Activated naive CD4-positive, alpha-beta T cell treated with anti-CD3 and anti-CD28 coated beads, Interleukin-2, amount 10 ng/mL, durations not matched to agents 7 days and 5 days (primary cell): ENCODE data around the gene ZP1.
"Not testable (repeated sequence)": the region's sequence is repeated elsewhere in the genome, so short reads cannot be mapped to it uniquely, and the experiment has no call there.

Source experiments
- CTCF ChIA-PET: fragments of 350-600 bp; sonication (Branson Sonifier 250); formaldehyde crosslinking; loops from one replicate; lab custom pipeline; 2021; ENCODE audit warnings: antibody characterized with exemption; lab: Charles Lee
- DNase-seq: peaks from one replicate; pipeline ENCODE4 v3.0.0-alpha.2; 2020
- H3K27ac Mint-ChIP-seq: one replicate; pipeline ENCODE4 v1.8.0; 2021; ENCODE audit warnings: mild to moderate bottlenecking, moderate library complexity, mixed read lengths
- H3K27me3 Mint-ChIP-seq: one replicate; pipeline ENCODE4 v1.8.0; 2021; ENCODE audit warnings: mild to moderate bottlenecking, mixed read lengths
- H3K36me3 Mint-ChIP-seq: one replicate; pipeline ENCODE4 v1.8.0; 2021; ENCODE audit warnings: mixed read lengths
- H3K4me1 Mint-ChIP-seq: one replicate; pipeline ENCODE4 v1.8.0; 2021; ENCODE audit warnings: mixed read lengths
- H3K4me3 Mint-ChIP-seq: one replicate; pipeline ENCODE4 v1.8.0; 2021; ENCODE audit warnings: mild to moderate bottlenecking, moderate library complexity, mixed read lengths
- H3K9me3 Mint-ChIP-seq: one replicate; pipeline ENCODE4 v1.8.0; 2021; ENCODE audit warnings: mixed read lengths

The ZP1 gene

GRCh38 chr11:60866911-60867870 is at the start of gene ZP1:
Gene ZP1, plus strand, starts transcription at chr11:60867542. Its CDS starts 20 bp downstream, at chr11:60867562.
- no peak for DNase-seq
- H3K27me3 Mint-ChIP-seq, result peaks cover 25% of the 10 kb centered on the region
- H3K36me3 Mint-ChIP-seq, result no peaks in the 10 kb centered on the region
- no peak within 1 kb of the TSS for H3K4me3 Mint-ChIP-seq
- peak within 1 kb of the TSS; percentile 4 for H3K27ac Mint-ChIP-seq
- no peaks in the 10 kb centered on the region for H3K9me3 Mint-ChIP-seq
- CTCF ChIA-PET, result interaction anchor here (2.0 to 2.2 kb wide), 2 partner anchors 20 to 36 kb away, joined by 7 to 8 read pairs; no protein-coding TSS in a partner anchor
- H3K4me1 Mint-ChIP-seq, result peaks cover 39% of the 10 kb centered on the region

DNA sequence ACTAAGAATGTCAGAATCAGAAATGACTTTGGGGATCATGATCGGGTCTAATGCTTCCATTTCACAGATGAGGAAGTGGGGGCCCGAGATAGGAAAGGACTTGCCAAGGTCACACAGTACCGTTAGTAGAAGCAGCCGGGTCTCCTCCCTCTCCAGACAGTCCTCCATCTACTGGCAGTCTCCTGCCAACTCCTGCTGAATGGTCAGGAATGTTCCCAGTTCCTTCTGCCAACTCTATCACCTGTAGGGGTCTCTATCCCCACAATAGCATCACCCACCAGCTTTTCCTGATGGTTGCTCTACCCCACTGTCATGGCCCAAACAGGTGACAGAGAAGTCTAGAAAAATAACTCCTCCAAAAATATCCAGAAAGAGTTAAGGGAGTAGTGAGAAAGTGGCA is 49.3 kb upstream of the ZP1 start:
- H3K27me3 Mint-ChIP-seq, result peaks cover 24% of the 10 kb centered on the region
- H3K36me3 Mint-ChIP-seq, result no peaks in the 10 kb centered on the region
- no peaks in the 10 kb centered on the region for H3K4me1 Mint-ChIP-seq
- no peak overlapping the region for H3K27ac Mint-ChIP-seq
- no peak overlapping the region for H3K4me3 Mint-ChIP-seq
- CTCF ChIA-PET, result no interaction called here
- H3K9me3 Mint-ChIP-seq, result peaks cover 9% of the 10 kb centered on the region
- no peak for DNase-seq

DNA sequence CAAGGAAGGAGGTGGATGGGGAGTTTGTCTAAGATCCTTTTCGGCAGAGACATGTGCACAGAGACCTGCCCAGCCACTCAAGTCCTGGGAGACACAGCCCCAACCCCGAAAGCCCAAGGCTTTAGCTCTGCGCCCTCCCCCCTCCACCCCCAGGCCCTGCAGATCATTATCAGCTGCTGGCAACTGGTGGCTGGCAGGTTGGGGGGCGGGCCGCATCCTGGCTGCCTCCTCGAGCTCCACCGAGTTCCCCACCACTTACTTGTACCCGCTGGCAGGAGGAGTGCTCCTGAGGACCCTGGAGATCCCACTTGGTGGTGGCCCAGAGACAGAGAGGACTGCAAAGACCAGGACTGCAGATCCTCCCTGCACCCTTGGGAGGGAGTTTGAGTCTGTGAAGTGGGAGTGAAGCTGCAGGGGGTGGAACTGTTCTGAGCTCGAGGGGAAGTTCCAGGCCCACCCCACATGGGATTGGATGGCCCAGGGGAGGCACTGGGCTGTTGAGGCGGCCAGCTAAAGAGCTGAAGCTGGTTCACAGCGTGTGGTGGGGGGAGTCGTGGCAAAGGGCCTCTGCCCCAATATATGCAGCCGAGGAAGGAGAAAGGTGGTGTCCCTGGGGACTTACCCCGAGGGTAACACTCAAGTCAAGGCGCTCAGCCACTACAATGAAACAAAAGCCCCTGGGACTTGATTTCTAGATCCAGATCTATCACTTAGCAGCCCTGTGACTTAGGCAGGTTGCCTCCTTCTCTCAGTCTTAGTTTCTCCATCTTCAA is 45.3 kb upstream of the ZP1 start:
- Mint-ChIP-seq H3K4me3 (no peak overlapping the region), H3K36me3 (no peaks in the 10 kb centered on the region), H3K27me3 (peaks cover 29% of the 10 kb centered on the region), H3K4me1 (no peaks in the 10 kb centered on the region), H3K27ac (no peak overlapping the region), H3K9me3 (peaks cover 3% of the 10 kb centered on the region)
- CTCF ChIA-PET, result interaction anchor here (2.0 to 4.3 kb wide), 2 partner anchors 9 to 65 kb away, joined by 6 to 25 read pairs; no protein-coding TSS in a partner anchor
- DNase-seq, result no peak

DNA sequence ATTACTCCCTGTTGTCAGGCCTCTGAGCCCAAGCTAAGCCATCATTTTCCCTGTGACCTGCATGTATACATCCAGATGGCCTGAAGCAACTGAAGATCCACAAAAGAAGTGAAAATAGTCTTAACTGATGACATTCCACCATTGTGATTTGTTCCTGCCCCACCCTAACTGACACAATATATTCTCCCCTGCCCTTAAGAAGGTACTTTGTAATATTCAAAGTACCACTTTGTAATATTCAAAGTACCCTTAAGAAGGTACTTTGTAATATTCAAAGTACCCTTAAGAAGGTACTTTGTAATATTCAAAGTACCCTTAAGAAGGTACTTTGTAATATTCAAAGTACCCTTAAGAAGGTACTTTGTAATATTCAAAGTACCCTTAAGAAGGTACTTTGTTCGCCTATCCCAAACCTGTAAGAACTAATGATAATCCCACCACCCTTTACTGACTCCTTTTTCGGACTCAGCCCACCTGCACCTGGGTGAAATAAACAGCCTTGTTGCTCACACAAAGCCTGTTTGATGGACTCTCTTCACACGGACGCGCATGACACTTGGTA is 43.5 kb upstream of the ZP1 start:
- CTCF ChIA-PET, result interaction anchor here (1.1 to 1.2 kb wide), 2 partner anchors 47 to 76 kb away, joined by 3 to 5 read pairs; no protein-coding TSS in a partner anchor
- DNase-seq, H3K9me3 Mint-ChIP-seq, H3K4me3 Mint-ChIP-seq, H3K27ac Mint-ChIP-seq, H3K36me3 Mint-ChIP-seq, H3K4me1 Mint-ChIP-seq: not testable (repeated sequence)
- peaks cover 37% of the 10 kb centered on the region for H3K27me3 Mint-ChIP-seq

DNA sequence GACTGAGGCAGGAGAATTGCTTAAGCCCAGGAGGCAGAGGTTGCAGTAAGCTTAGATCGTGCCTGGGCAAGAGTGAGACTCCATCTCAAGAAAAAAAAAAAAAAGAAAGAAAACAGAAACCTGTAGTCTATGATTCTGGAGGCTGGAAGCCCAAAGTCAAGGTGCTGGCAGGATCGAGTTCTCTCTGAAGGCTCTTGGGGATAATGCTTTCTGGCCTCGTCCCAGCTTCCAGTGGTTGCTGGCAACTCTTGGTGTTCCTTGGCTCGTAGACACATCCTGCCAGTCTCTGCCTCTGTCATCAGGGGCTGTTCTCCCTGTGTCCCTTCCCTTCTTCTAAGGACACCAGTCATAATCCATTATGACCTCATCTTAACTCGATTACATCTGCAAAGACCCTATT is 42.2 kb upstream of the ZP1 start:
- no peaks in the 10 kb centered on the region for H3K36me3 Mint-ChIP-seq
- H3K27me3 Mint-ChIP-seq, result peaks cover 39% of the 10 kb centered on the region
- no peak overlapping the region for H3K4me3 Mint-ChIP-seq
- no peaks in the 10 kb centered on the region for H3K9me3 Mint-ChIP-seq
- H3K4me1 Mint-ChIP-seq, result no peaks in the 10 kb centered on the region
- H3K27ac Mint-ChIP-seq, result no peak overlapping the region
- DNase-seq, result no peak
- CTCF ChIA-PET, result interaction anchor here (1.1 to 8.5 kb wide), 3 partner anchors 48 to 74 kb away, joined by 3 to 178 read pairs (median 5); no protein-coding TSS in a partner anchor

- Mint-ChIP-seq H3K4me1 (no peaks in the 10 kb centered on the region), H3K9me3 (no peaks in the 10 kb centered on the region), H3K4me3 (no peak overlapping the region), H3K36me3 (no peaks in the 10 kb centered on the region), H3K27ac (no peak overlapping the region), H3K27me3 (peaks cover 34% of the 10 kb centered on the region)
- no peak for DNase-seq
- CTCF ChIA-PET, result interaction anchor here (8.5 kb wide), 1 partner anchor 63 kb away, joined by 178 read pairs; no protein-coding TSS in a partner anchor
These were observed 41.6 kb upstream of the ZP1 start for GRCh38 chr11:60825790-60826189.

- Mint-ChIP-seq H3K4me3 (no peak overlapping the region), H3K4me1 (peaks cover 8% of the 10 kb centered on the region), H3K27me3 (peaks cover 34% of the 10 kb centered on the region), H3K36me3 (no peaks in the 10 kb centered on the region), H3K9me3 (no peaks in the 10 kb centered on the region), H3K27ac (no peak overlapping the region)
- no peak for DNase-seq
- CTCF ChIA-PET, result interaction anchor here (0.9 to 8.5 kb wide), 31 partner anchors 9 to 690 kb away, joined by 3 to 178 read pairs (median 4); partner anchors contain the start of genes CCDC86, PRPF19 and ZP1
These were observed 36.7 kb upstream of the ZP1 start for GRCh38 chr11:60830478-60831142.

GRCh38 chr11:60831143-60831500 is 36.2 kb upstream of the ZP1 start:
- Mint-ChIP-seq H3K4me3 (no peak overlapping the region), H3K4me1 (peaks cover 13% of the 10 kb centered on the region), H3K27me3 (peaks cover 34% of the 10 kb centered on the region), H3K9me3 (no peaks in the 10 kb centered on the region), H3K36me3 (no peaks in the 10 kb centered on the region), H3K27ac (no peak overlapping the region)
- peak; percentile 88 for DNase-seq
- CTCF ChIA-PET, result interaction anchor here (0.7 to 8.5 kb wide), 33 partner anchors 10 to 689 kb away, joined by 3 to 178 read pairs (median 4); partner anchors contain the start of genes CCDC86, PRPF19 and ZP1

DNA sequence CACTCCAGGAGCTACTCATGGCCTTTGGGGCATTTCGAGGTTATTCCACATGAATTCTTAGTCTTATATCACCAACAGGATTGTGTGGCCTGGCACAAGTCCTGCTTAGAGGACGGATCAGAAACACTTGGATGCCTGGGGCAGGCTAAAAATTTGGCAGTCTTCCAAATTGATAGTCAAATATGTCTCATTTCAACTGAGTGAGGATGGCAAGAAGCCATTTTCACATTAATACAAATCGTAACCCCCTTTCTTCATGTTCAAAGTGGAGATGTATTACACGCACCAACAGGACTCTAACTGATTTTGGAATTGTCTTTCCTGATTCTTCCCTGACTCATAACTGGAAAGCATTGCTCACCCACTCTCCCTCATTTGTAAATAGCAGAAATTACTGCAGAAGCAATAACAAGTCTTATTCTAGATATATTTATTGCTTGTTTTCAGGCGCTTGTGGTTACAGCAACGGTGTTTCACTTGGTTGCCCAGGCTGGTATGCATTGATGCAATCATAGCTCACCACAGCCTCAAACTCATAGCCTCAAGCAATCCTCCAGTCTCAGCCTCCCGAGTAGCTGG is 35.8 kb upstream of the ZP1 start:
- H3K4me3 Mint-ChIP-seq, result no peak overlapping the region
- CTCF ChIA-PET, result interaction anchor here (0.7 to 8.5 kb wide), 32 partner anchors 10 to 554 kb away, joined by 3 to 178 read pairs (median 4); partner anchors contain the start of genes CCDC86, PRPF19 and ZP1
- H3K9me3 Mint-ChIP-seq, result no peaks in the 10 kb centered on the region
- no peaks in the 10 kb centered on the region for H3K36me3 Mint-ChIP-seq
- no peak for DNase-seq
- peaks cover 34% of the 10 kb centered on the region for H3K27me3 Mint-ChIP-seq
- no peak overlapping the region for H3K27ac Mint-ChIP-seq
- H3K4me1 Mint-ChIP-seq, result peaks cover 13% of the 10 kb centered on the region

GRCh38 chr11:60834742-60835533 is 32.4 kb upstream of the ZP1 start:
- H3K27ac Mint-ChIP-seq, result no peak overlapping the region
- H3K27me3 Mint-ChIP-seq, result peaks cover 27% of the 10 kb centered on the region
- H3K9me3 Mint-ChIP-seq, result no peaks in the 10 kb centered on the region
- no peak overlapping the region for H3K4me3 Mint-ChIP-seq
- H3K4me1 Mint-ChIP-seq, result peaks cover 18% of the 10 kb centered on the region
- CTCF ChIA-PET, result interaction anchor here (3.1 kb wide), 1 partner anchor 53 kb away, joined by 12 read pairs; no protein-coding TSS in a partner anchor
- no peak for DNase-seq
- H3K36me3 Mint-ChIP-seq, result no peaks in the 10 kb centered on the region

DNA sequence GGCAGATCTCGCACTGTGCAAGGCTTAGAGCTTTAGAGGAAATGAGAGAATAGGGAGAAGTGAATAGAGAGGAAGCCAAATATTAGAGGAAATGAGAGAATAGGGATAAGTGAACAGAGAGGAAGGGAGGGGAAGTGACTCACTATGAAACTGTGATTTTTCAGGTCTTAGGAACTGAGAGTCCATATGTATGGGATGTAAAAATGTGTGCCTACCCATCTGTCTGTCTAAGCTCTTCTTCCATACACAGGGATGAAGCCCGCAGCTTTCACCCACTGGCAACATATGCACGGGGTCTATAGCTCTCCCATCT is 31.9 kb upstream of the ZP1 start:
- Mint-ChIP-seq H3K4me1 (peaks cover 21% of the 10 kb centered on the region), H3K27me3 (peaks cover 27% of the 10 kb centered on the region), H3K36me3 (no peaks in the 10 kb centered on the region), H3K4me3 (no peak overlapping the region), H3K27ac (no peak overlapping the region), H3K9me3 (no peaks in the 10 kb centered on the region)
- no peak for DNase-seq
- CTCF ChIA-PET, result interaction anchor here (3.1 kb wide), 1 partner anchor 52 kb away, joined by 12 read pairs; no protein-coding TSS in a partner anchor

DNA sequence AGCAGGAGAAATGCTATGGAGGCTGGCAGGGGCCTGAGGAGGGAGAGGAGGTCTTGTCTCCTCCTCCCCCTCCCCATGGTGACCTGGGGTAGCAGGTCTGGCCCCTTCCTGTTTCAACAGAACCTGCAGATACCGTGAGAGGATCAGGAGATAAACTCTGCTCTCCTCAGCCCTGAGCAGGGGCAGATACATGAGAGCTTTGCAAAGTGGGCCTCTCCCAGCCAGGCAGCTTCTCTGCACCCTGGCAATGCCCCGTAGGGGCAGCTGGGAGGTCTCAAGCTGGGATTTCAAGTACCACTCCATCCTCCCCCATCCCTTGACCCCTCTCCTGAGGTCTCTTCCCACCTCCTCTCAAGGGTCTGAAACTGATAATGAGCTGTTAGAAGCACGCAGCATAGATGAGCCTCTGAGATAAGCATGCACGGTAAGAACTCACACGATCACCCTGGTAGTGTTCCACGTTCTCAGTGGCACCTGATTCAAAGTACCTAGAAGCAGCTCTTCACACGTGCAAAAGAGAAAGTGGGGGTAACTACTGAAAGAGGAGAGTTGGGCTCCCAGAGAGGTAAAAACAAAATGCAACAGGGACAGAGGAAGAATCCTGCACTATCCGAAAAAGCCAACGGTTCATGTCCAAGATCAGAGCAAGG is 30.4 kb upstream of the ZP1 start:
- DNase-seq, result no peak
- no peak overlapping the region for H3K4me3 Mint-ChIP-seq
- no peak overlapping the region for H3K27ac Mint-ChIP-seq
- no peaks in the 10 kb centered on the region for H3K36me3 Mint-ChIP-seq
- CTCF ChIA-PET, result interaction anchor here (1.9 kb wide), 1 partner anchor 52 kb away, joined by 15 read pairs; no protein-coding TSS in a partner anchor
- H3K4me1 Mint-ChIP-seq, result peaks cover 31% of the 10 kb centered on the region
- H3K27me3 Mint-ChIP-seq, result peaks cover 26% of the 10 kb centered on the region
- peaks cover 1% of the 10 kb centered on the region for H3K9me3 Mint-ChIP-seq
